ENCODE results near the gene PHRF1. TPM values are rescaled to one million over a fixed set of nuclear protein-coding genes. Genes with fewer than 3 reads are reported as not detected.

The PHRF1 gene
- total and polyA plus RNA-seq, 7 donors = 6.6 to 29.3 (median 16.1) TPM

DNA sequence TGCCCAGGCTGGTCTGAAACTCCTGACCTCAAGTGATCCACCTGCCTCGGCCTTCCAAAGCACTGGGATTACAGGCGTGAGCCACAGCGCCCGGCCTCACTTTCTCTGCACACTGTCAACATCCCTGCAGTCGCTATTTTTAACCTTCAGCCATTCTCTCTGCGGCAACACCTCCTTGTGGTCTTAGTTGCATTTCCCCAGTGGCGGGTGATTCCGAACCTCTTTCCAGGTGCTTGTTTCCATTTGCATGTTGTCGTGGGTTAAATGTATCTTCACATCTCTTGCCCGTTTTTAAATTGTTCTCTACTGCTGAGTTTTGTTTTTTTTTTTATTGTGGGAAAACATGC, 52.9 kb downstream of the PHRF1 start:
- peaks cover 0 to 24% (median 0%) of the 10 kb centered on the region in 3 donors for H3K27me3 ChIP-seq
- H3K27ac ChIP-seq = peak overlapping the region; percentile 25 to 63 (median 46)
- peak; percentile 69 for DNase-seq
- H3K4me3 ChIP-seq = no peak overlapping the region
- peaks cover 0 to 16% (median 0%) of the 10 kb centered on the region in 4 donors for H3K36me3 ChIP-seq
- intact Hi-C loops (cut with DNase I) = no loop called here
- 45 to 74% methylated on average over 10 of the region's 10 CpGs for WGBS, 2 donors
- peaks cover 0 to 29% (median 25%) of the 10 kb centered on the region in 4 donors for H3K4me1 ChIP-seq
- H3K9me3 ChIP-seq = no peaks in the 10 kb centered on the region
- TF ChIP-seq, protein P1, sequence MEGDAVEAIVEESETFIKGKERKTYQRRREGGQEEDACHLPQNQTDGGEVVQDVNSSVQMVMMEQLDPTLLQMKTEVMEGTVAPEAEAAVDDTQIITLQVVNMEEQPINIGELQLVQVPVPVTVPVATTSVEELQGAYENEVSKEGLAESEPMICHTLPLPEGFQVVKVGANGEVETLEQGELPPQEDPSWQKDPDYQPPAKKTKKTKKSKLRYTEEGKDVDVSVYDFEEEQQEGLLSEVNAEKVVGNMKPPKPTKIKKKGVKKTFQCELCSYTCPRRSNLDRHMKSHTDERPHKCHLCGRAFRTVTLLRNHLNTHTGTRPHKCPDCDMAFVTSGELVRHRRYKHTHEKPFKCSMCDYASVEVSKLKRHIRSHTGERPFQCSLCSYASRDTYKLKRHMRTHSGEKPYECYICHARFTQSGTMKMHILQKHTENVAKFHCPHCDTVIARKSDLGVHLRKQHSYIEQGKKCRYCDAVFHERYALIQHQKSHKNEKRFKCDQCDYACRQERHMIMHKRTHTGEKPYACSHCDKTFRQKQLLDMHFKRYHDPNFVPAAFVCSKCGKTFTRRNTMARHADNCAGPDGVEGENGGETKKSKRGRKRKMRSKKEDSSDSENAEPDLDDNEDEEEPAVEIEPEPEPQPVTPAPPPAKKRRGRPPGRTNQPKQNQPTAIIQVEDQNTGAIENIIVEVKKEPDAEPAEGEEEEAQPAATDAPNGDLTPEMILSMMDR (IDR thresholded peaks at IDR 0.05) = peak in 3 of 4 experiments; percentile 4 to 26 (median 16)
- no peak for TF ChIP-seq EP300 (IDR thresholded peaks at IDR 0.05)
- no peak for TF ChIP-seq POLR2A (IDR thresholded peaks at IDR 0.05)
- TF ChIP-seq POLR2AphosphoS5 (IDR thresholded peaks at IDR 0.05) = peak in 1 of 4 donors; percentile 18

DNA sequence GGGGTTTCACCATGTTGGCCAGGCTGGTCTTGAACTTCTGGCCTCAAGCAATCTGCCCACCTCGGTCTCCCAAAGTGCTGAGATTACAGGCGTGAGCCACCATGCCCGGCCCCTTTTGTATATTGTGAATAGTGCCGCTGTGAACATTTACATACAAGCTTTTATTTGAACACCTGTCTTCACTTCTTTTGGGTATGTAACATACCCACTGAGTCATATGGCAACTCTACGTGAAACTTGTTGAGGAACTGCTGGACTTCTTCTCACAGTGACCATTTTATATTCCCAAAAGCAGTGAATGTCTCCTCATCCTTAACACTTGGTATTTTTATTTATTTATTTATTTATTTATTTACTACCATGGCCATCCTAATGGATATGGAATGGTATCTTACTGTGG, 54.6 kb downstream of the PHRF1 start:
- peaks cover 0 to 12% (median 0%) of the 10 kb centered on the region in 4 donors for H3K36me3 ChIP-seq
- DNase-seq = no peak
- H3K9me3 ChIP-seq = no peaks in the 10 kb centered on the region
- no peak overlapping the region for H3K4me3 ChIP-seq
- H3K27ac ChIP-seq = no peak overlapping the region
- H3K27me3 ChIP-seq = peaks cover 0 to 9% (median 0%) of the 10 kb centered on the region in 3 donors
- intact Hi-C loops (cut with DNase I) = no loop called here
- H3K4me1 ChIP-seq = peaks cover 0 to 29% (median 25%) of the 10 kb centered on the region in 4 donors
- 84 to 91% methylated on average over 5 of the region's 5 CpGs for WGBS, 2 donors
- no peak for TF ChIP-seq EP300 (IDR thresholded peaks at IDR 0.05)
- TF ChIP-seq POLR2AphosphoS5 (IDR thresholded peaks at IDR 0.05) = no peak
- TF ChIP-seq, protein P1 (IDR thresholded peaks at IDR 0.05) = no peak
- no peak for TF ChIP-seq POLR2A (IDR thresholded peaks at IDR 0.05)

DNA sequence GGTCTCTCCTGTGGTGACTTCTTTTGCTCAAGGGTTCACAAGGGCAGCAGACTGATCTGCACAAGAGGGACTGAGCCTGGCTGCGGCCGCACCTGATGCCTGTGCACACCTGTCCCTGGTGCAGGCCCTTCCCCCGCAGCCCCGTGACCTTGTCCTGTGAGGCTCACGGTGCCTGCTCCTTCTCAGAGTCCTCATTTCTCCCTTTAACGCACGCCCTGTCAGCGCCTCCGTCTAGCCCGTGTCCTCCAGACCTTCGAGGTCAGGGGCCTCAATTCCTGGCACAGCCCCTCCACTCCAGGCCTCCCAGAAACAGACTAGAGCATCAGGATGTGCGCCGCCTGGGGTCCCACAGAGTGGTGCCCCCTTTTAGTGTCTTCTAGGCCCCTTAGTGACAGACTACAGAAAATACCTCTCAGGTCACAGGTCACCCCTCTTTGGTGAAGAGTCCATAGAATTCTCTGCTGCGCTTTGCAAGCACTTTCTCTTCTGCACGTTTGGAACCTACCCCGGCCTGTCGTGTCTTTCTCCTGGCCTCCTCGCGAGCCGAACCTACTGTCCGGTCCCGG, 59.8 kb downstream of the PHRF1 start:
- Histone ChIP-seq H3K27me3 (peaks cover 8 to 42% (median 11%) of the 10 kb centered on the region in 3 donors), H3K4me1 (peaks cover 0 to 34% (median 32%) of the 10 kb centered on the region in 4 donors), H3K36me3 (peaks cover 0 to 21% (median 0%) of the 10 kb centered on the region in 4 donors), H3K9me3 (no peaks in the 10 kb centered on the region), H3K4me3 (no peak overlapping the region), H3K27ac (no peak overlapping the region)
- WGBS, 2 donors = 78 to 79% methylated on average over 22 of the region's 22 CpGs
- DNase-seq = no peak
- intact Hi-C loops (cut with DNase I) = no loop called here
- TF ChIP-seq, protein P1 (IDR thresholded peaks at IDR 0.05) = no peak
- no peak for TF ChIP-seq EP300 (IDR thresholded peaks at IDR 0.05)
- TF ChIP-seq POLR2AphosphoS5 (IDR thresholded peaks at IDR 0.05) = no peak
- TF ChIP-seq POLR2A (IDR thresholded peaks at IDR 0.05) = no peak

DNA sequence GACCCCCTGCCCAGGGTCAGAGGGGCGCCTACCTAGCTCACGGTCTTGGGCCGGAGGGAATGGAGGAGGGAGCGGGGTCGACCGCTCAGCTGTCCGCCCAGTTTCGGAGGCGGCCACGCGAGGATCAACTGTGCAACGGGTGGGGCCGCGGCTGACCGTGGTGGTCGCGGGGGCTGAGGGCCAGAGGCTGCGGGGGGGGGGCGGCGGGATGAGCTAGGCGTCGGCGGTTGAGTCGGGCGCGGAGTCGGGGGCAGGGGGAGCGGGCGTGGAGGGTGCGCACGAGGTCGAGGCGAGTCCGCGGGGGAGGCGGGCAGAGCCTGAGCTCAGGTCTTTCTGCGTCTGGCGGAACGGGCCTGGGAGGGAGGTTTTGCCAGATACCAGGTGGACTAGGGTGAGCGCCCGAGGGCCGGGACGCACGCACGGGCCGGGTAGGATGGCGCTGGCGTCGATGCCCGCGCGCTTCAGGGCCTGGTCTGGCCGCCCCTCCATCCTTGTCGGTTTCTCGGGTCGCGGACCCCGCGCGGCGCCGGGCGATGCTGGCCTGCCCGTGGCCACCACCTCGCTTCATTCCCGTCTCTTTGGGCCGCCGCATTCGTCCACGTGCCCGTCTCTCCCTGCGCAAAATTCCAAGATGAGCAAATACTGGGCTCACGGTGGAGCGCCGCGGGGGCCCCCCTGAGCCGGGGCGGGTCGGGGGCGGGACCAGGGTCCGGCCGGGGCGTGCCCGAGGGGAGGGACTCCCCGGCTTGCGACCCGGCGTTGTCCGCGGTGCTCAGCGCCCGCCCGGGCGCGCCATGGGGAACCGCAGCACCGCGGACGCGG, 60.5 kb downstream of the PHRF1 start, which contains the start of gene DRD4:
TSS of gene DRD4 (plus strand) at position 759 of the 822 bp plus-strand sequence. CDS start at position 795, 36 bp downstream.
- H3K4me1 ChIP-seq = peaks cover 0 to 34% (median 32%) of the 10 kb centered on the region in 4 donors
- TF ChIP-seq POLR2AphosphoS5 (IDR thresholded peaks at IDR 0.05) (no peak), POLR2A (IDR thresholded peaks at IDR 0.05) (no peak), EP300 (IDR thresholded peaks at IDR 0.05) (no peak)
- TF ChIP-seq, protein P1 (IDR thresholded peaks at IDR 0.05) = no peak
- no peak for DNase-seq
- H3K27ac ChIP-seq = no peak within 1 kb of the TSS
- no peaks in the 10 kb centered on the region for H3K9me3 ChIP-seq
- intact Hi-C loops (cut with DNase I) = no loop called here
- 17 to 20% methylated on average over 100 of the region's 100 CpGs for WGBS, 2 donors
- peak within 1 kb of the TSS in 3 of 4 donors; percentile 16 to 40 (median 38) for H3K4me3 ChIP-seq
- H3K27me3 ChIP-seq = peaks cover 8 to 42% (median 11%) of the 10 kb centered on the region in 3 donors
- H3K36me3 ChIP-seq = peaks cover 0 to 26% (median 2%) of the 10 kb centered on the region in 4 donors
